Rectal smooth muscle tissue (tissue), 1 donor: Measurements from ENCODE around the gene NCBP2.

Experiments
- H3K27ac ChIP-seq: one replicate; pipeline ENCODE4 v1.7.0; 2013; ENCODE audit warnings: low read depth, low read length, inconsistent platforms
- H3K27me3 ChIP-seq: one replicate; pipeline ENCODE4 v1.7.0; 2013; ENCODE audit warnings: low read length; ENCODE audit not compliant: control insufficient read depth, insufficient read depth
- H3K36me3 ChIP-seq: one replicate; pipeline ENCODE4 v1.7.0; 2013; ENCODE audit warnings: low read length; ENCODE audit not compliant: control insufficient read depth, insufficient read depth
- H3K4me1 ChIP-seq: one replicate; pipeline ENCODE4 v1.7.0; 2013; ENCODE audit warnings: low read length; ENCODE audit not compliant: control insufficient read depth, insufficient read depth
- H3K4me3 ChIP-seq: one replicate; pipeline ENCODE4 v1.7.0; 2013; ENCODE audit warnings: low read length
- H3K9ac ChIP-seq: one replicate; pipeline ENCODE4 v1.7.0; 2013; ENCODE audit warnings: low read length

NCBP2 gene

DNA sequence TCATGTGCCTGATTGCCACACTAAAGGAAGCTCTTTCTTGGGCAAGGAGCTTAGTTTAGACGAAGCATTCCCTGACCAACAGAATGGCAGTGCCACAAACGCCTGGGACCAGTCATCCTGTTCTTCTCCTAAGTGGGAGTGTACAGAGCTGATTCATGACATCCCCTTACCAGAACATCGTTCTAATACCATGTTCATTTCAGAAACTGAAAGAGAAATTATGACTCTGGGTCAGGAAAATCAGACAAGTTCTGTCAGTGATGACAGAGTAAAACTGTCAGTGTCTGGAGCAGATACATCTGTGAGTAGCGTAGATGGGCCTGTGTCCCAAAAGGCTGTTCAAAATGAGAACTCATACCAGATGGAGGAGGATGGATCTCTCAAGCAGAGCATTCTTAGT, 56.2 kb downstream of the NCBP2 start:
- Histone ChIP-seq H3K36me3 (peaks cover 3% of the 10 kb centered on the region), H3K27me3 (no peaks in the 10 kb centered on the region), H3K4me3 (no peak overlapping the region), H3K9ac (no peak overlapping the region), H3K27ac (no peak overlapping the region), H3K4me1 (no peaks in the 10 kb centered on the region)
